Measurements from ENCODE around the gene BANP.

The BANP gene

DNA sequence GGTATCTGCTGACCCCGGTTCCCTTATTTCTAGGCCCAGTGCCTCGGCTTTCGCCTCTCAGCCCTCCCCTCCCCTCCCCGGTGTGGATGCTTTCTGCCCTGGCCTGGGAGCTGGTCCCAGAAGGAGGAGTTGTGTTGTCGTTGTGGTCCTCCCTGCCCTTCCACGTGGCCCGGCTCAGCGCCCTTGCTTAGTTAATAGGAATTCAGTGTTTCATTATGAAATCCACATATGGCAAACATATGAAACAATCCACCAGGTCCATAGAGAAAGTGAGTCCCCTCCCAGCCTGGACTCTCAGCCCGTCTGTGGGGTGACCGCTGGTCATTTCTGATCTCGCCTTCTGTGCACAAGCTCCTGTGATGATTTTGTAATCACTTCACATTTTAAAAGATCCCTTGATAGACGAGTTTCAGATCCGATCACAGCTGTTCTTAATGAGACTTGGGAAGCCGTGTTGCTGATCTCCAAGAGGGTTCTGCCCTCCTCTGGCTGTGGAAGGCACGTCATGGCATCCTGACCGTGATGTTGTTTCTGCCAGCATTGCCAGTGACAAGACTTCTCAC, 112.1 kb downstream of the BANP start:
- Histone ChIP-seq H3K27me3 (ENCODE audit: insufficient read depth, low read depth, severe bottlenecking) (no peaks in the 10 kb centered on the region), H3K4me3 (ENCODE audit: low read depth, low read length) (no peak overlapping the region), H3K27ac (no peak overlapping the region), H3K9me3 (ENCODE audit: severe bottlenecking) (no peaks in the 10 kb centered on the region), H3K36me3 (no peaks in the 10 kb centered on the region)
- TF ChIP-seq, protein P1, sequence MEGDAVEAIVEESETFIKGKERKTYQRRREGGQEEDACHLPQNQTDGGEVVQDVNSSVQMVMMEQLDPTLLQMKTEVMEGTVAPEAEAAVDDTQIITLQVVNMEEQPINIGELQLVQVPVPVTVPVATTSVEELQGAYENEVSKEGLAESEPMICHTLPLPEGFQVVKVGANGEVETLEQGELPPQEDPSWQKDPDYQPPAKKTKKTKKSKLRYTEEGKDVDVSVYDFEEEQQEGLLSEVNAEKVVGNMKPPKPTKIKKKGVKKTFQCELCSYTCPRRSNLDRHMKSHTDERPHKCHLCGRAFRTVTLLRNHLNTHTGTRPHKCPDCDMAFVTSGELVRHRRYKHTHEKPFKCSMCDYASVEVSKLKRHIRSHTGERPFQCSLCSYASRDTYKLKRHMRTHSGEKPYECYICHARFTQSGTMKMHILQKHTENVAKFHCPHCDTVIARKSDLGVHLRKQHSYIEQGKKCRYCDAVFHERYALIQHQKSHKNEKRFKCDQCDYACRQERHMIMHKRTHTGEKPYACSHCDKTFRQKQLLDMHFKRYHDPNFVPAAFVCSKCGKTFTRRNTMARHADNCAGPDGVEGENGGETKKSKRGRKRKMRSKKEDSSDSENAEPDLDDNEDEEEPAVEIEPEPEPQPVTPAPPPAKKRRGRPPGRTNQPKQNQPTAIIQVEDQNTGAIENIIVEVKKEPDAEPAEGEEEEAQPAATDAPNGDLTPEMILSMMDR (IDR thresholded peaks at IDR 0.05; ENCODE audit: low read depth, low read length), result no peak
- DNase-seq, result no peak

DNA sequence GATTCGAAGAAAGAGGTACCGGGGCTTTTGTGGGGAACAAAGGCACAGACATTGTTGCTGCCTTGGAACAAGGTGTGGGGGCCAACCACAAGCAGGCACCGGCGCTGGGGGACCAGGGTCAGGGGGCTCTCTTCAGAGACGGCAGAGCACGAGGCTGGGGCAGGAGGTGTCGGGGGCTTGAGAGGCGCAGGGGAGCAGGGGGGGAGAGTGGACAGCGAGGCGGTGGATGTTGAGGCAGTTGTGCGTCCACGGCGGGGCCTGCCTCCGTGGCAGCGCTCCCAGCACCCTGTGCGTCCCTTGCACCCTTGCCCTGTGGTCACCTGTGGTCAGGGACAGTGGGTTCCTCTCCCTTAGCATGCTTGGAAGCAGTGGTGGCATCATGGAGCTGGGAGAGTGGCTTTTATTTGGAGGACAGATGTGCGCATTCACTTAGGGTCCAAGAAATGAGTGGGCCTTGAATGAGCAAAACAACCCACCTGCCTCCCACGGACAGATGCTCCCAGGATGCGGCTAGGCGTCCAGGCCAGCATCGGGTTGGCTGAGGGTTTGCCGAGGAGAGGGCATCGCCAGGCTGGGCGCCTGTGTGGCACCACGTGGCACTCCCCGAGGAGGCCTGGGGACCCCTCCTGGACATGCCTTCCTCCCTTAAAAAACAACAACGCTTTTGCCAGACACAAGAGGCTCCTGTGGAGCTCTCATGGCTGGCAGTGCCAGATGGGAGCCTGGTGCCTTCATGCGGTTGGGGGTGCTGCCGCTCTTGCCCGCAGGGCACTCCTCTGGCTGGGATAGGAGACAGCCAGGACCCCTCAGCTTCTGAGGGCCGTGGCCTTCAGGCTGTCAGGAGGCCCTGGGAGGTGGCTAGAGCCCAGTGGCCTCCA, 113.0 kb downstream of the BANP start:
- H3K27me3 ChIP-seq (ENCODE audit: insufficient read depth, low read depth, severe bottlenecking), result no peaks in the 10 kb centered on the region
- no peaks in the 10 kb centered on the region for H3K9me3 ChIP-seq (ENCODE audit: severe bottlenecking)
- no peaks in the 10 kb centered on the region for H3K36me3 ChIP-seq
- H3K4me3 ChIP-seq (ENCODE audit: low read depth, low read length), result no peak overlapping the region
- TF ChIP-seq, protein P1 (IDR thresholded peaks at IDR 0.05; ENCODE audit: low read depth, low read length), result no peak
- DNase-seq, result no peak
- no peak overlapping the region for H3K27ac ChIP-seq

DNA sequence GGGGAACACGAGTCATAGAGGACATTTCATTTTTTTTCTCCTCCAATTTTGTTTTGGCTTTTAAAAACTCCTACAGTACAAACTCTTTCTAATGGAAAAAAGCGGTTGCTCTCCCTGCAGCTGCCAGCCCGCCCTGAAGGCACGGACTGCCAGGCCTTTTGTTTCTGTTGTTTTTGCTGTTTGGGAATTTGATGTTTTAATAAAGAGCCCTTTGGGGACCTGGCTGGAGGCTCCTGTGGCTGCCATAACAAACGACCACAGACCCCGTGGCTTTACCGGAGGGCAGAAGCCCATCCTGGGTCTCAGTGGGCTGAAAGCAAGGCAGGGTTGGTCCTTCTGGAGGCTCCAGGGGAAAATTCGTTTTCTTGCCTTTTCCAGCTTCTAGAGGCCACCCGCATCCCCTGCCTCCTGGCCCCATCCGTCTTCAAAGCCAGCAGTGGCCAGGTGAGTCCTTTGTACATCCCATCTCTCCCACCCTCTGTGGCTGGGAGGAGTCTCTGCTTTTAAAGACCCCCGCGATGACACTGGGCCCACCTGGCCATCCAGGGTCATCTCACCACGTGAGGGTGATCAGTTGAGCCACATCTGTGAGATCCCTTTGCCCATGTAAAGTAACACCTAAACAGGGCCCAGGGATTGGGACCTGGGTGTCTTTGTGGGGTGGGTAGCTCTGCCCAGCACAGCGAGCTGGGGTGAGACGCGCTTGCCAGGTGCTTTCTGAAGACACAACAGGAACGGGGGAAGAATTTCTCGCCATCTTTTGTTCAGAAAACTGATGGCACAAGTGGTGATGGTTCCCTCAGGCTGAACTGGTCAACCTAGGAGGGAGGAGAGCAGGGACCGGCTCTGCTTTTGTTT, 113.9 kb downstream of the BANP start:
- H3K27ac ChIP-seq, result no peak overlapping the region
- TF ChIP-seq, protein P1 (IDR thresholded peaks at IDR 0.05; ENCODE audit: low read depth, low read length), result no peak
- H3K4me3 ChIP-seq (ENCODE audit: low read depth, low read length), result no peak overlapping the region
- DNase-seq, result no peak
- no peaks in the 10 kb centered on the region for H3K27me3 ChIP-seq (ENCODE audit: insufficient read depth, low read depth, severe bottlenecking)
- H3K9me3 ChIP-seq (ENCODE audit: severe bottlenecking), result no peaks in the 10 kb centered on the region
- no peaks in the 10 kb centered on the region for H3K36me3 ChIP-seq

DNA sequence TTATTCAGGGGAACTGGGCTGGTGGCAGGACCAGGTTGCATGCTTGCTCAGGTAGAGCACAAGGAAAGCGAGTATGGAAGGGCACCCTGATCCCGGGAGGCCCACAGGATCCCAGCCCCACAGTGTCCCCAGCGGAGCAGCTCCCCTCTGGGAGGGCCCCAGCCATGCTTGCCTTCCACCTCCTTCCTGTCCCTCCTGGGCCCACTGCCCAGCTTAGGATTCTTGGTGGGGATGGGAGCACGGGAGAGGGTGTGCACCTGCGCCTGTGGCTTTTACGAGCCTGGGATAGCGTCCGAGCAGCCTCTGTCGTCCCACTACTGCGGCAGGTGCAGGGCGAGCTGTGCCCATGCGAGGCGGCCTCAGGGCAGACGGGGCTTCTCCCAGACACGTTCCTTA, 114.5 kb downstream of the BANP start:
- TF ChIP-seq, protein P1 (IDR thresholded peaks at IDR 0.05; ENCODE audit: low read depth, low read length), result no peak

DNA sequence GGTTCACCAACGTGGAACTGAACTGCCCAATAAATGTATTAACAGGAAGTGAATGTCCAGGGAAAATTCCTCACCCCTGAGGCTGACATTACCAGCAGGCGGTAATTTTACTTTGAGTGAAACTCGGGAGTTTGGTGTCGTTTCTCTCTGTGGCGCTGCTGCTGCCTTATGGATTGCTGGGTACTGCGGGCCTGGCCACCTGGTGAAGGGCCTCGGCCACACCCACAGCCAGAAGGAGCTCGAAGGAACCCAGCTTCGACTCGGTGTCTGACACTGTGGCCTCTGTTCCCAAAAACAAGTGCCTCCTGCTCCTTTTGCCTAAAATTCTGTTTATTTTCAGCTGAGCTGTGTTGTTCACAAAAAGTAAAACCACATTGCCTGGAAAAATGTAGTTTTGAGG, 115.0 kb downstream of the BANP start:
- Histone ChIP-seq H3K36me3 (no peaks in the 10 kb centered on the region), H3K9me3 (ENCODE audit: severe bottlenecking) (no peaks in the 10 kb centered on the region), H3K27ac (no peak overlapping the region), H3K27me3 (ENCODE audit: insufficient read depth, low read depth, severe bottlenecking) (no peaks in the 10 kb centered on the region), H3K4me3 (ENCODE audit: low read depth, low read length) (no peak overlapping the region)
- TF ChIP-seq, protein P1 (IDR thresholded peaks at IDR 0.05; ENCODE audit: low read depth, low read length), result no peak
- no peak for DNase-seq

More for the DNA sequence above, 114.5 kb downstream of the BANP start:
- DNase-seq, result no peak
- no peaks in the 10 kb centered on the region for H3K36me3 ChIP-seq
- H3K4me3 ChIP-seq (ENCODE audit: low read depth, low read length), result no peak overlapping the region
- H3K27ac ChIP-seq, result no peak overlapping the region
- no peaks in the 10 kb centered on the region for H3K9me3 ChIP-seq (ENCODE audit: severe bottlenecking)
- H3K27me3 ChIP-seq (ENCODE audit: insufficient read depth, low read depth, severe bottlenecking), result no peaks in the 10 kb centered on the region
